ENCODE results near the gene FGF8.
"Not testable (repeated sequence)": the region's sequence is repeated elsewhere in the genome, so short reads cannot be mapped to it uniquely, and the experiment has no call there.

GRCh38 chr10:101789231-101789630 is 13.3 kb upstream of the FGF8 start:
- not testable (repeated sequence) for TF ChIP-seq CTCF (IDR thresholded peaks at IDR 0.05); POLR2A (IDR thresholded peaks at IDR 0.05); POLR2AphosphoS5 (IDR thresholded peaks at IDR 0.05; ENCODE audit: insufficient read depth in 1 of 2, low read depth in 1 of 2)

Data from vagina (tissue), 2 donors.